ENCODE data around the gene EIF2D.

- no peak for TF ChIP-seq EZH2 (IDR thresholded peaks at IDR 0.05; ENCODE audit: low read length, unreplicated experiment)
- TF ChIP-seq, protein P1, sequence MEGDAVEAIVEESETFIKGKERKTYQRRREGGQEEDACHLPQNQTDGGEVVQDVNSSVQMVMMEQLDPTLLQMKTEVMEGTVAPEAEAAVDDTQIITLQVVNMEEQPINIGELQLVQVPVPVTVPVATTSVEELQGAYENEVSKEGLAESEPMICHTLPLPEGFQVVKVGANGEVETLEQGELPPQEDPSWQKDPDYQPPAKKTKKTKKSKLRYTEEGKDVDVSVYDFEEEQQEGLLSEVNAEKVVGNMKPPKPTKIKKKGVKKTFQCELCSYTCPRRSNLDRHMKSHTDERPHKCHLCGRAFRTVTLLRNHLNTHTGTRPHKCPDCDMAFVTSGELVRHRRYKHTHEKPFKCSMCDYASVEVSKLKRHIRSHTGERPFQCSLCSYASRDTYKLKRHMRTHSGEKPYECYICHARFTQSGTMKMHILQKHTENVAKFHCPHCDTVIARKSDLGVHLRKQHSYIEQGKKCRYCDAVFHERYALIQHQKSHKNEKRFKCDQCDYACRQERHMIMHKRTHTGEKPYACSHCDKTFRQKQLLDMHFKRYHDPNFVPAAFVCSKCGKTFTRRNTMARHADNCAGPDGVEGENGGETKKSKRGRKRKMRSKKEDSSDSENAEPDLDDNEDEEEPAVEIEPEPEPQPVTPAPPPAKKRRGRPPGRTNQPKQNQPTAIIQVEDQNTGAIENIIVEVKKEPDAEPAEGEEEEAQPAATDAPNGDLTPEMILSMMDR (conservative IDR thresholded peaks at IDR 0.05; ENCODE audit: low read depth, low read length), result no peak
- no peak for TF ChIP-seq EZH2phosphoT487 (IDR thresholded peaks at IDR 0.05; ENCODE audit: borderline replicate concordance, low read length)
These were observed 65.2 kb downstream of the EIF2D start for GRCh38 chr1:206547104-206547503.

All from PC-3 (cell line).